H9 (cell line): ENCODE measurements around the gene HHAT. TPM values are rescaled to one million over a fixed set of nuclear protein-coding genes. Genes with fewer than 3 reads are reported as not detected.
"Not testable (repeated sequence)": the region's sequence is repeated elsewhere in the genome, so short reads cannot be mapped to it uniquely, and the experiment has no call there.

Experiments
- DNase-seq: peaks from one replicate; pipeline ENCODE4 v3.0.0-alpha.2; 2017
- H2AFZ ChIP-seq: one replicate; pipeline ENCODE4 v1.6.1; 2013; ENCODE audit warnings: mild to moderate bottlenecking, low read length, control low read depth, moderate library complexity
- H2AK5ac ChIP-seq: 2 replicates; pipeline ENCODE4 v1.6.1; 2013; ENCODE audit warnings: low read length, control low read depth, mixed read lengths; ENCODE audit not compliant: insufficient read length
- H2BK120ac ChIP-seq: one replicate; pipeline ENCODE4 v1.6.1; 2013; ENCODE audit warnings: low read depth, mild to moderate bottlenecking, low read length, control low read depth, inconsistent platforms; ENCODE audit not compliant: poor library complexity, severe bottlenecking
- H2BK12ac ChIP-seq: 2 replicates; pipeline ENCODE4 v1.6.1; 2013; ENCODE audit warnings: low read length, control low read depth, mixed read lengths, low read depth; ENCODE audit not compliant: insufficient read length
- H2BK15ac ChIP-seq: 2 replicates; pipeline ENCODE4 v1.6.1; 2013; ENCODE audit warnings: low read depth, low read length, control low read depth
- H2BK20ac ChIP-seq: one replicate; pipeline ENCODE4 v1.6.1; 2013; ENCODE audit warnings: low read depth, mild to moderate bottlenecking, low read length, control low read depth, inconsistent platforms; ENCODE audit not compliant: poor library complexity, severe bottlenecking
- H2BK5ac ChIP-seq: 2 replicates; pipeline ENCODE4 v1.6.1; 2013; ENCODE audit warnings: low read length, control low read depth, mixed read lengths; ENCODE audit not compliant: insufficient read length
- H3K14ac ChIP-seq: 2 replicates; pipeline ENCODE4 v1.6.1; 2013; ENCODE audit warnings: low read length, control low read depth; ENCODE audit not compliant: insufficient read depth
- H3K18ac ChIP-seq: 2 replicates; pipeline ENCODE4 v1.6.1; 2013; ENCODE audit warnings: low read depth, mild to moderate bottlenecking, mixed read lengths, low read length, control low read depth; ENCODE audit not compliant: insufficient read length
- H3K23ac ChIP-seq: 2 replicates; pipeline ENCODE4 v1.6.1; 2013; ENCODE audit warnings: low read length, control low read depth, mixed read lengths, low read depth; ENCODE audit not compliant: insufficient read length
- H3K23me2 ChIP-seq: 2 replicates; pipeline ENCODE4 v1.6.1; 2013; ENCODE audit warnings: low read depth, mild to moderate bottlenecking, mixed read lengths, low read length, control low read depth; ENCODE audit not compliant: insufficient read length, poor library complexity, severe bottlenecking
- H3K27ac ChIP-seq: 2 replicates; pipeline ENCODE4 v1.5.1; 2013; ENCODE audit warnings: low read length, control low read depth, mixed read lengths, low read depth; ENCODE audit not compliant: insufficient read length
- H3K27me3 ChIP-seq: 2 replicates; pipeline ENCODE4 v1.6.1; 2013; ENCODE audit warnings: low read length, control low read depth, inconsistent platforms; ENCODE audit not compliant: insufficient read depth
- H3K4ac ChIP-seq: 2 replicates; pipeline ENCODE4 v1.6.1; 2013; ENCODE audit warnings: low read depth, mild to moderate bottlenecking, control low read depth, inconsistent platforms, low read length, moderate library complexity
- H3K4me1 ChIP-seq: 2 replicates; pipeline ENCODE4 v1.6.1; 2013; ENCODE audit warnings: low read length, control low read depth, inconsistent platforms; ENCODE audit not compliant: insufficient read depth
- H3K4me2 ChIP-seq: 2 replicates; pipeline ENCODE4 v1.6.1; 2013; ENCODE audit warnings: low read length, control low read depth, mixed read lengths; ENCODE audit not compliant: insufficient read length, insufficient read depth
- H3K56ac ChIP-seq: 2 replicates; pipeline ENCODE4 v1.6.1; 2013; ENCODE audit warnings: low read depth, mild to moderate bottlenecking, mixed read lengths, low read length, control low read depth; ENCODE audit not compliant: insufficient read length
- H3K79me1 ChIP-seq: 2 replicates; pipeline ENCODE4 v1.6.1; 2013; ENCODE audit warnings: low read depth, mild to moderate bottlenecking, moderate library complexity, low read length, control low read depth, inconsistent platforms; ENCODE audit not compliant: insufficient read depth, poor library complexity, severe bottlenecking
- H3K79me2 ChIP-seq: 2 replicates; pipeline ENCODE4 v1.6.1; 2013; ENCODE audit warnings: low read length, control low read depth, inconsistent platforms; ENCODE audit not compliant: insufficient read depth
- H3K9ac ChIP-seq: 2 replicates; pipeline ENCODE4 v1.6.1; 2013; ENCODE audit warnings: low read length, control low read depth, mixed read lengths; ENCODE audit not compliant: insufficient read length; ENCODE audit errors: extremely low read depth
- H3K9me3 ChIP-seq: one replicate; pipeline ENCODE4 v1.6.1; 2013; ENCODE audit warnings: low read depth, low read length, inconsistent platforms; ENCODE audit not compliant: control insufficient read depth
- H3T11ph ChIP-seq: one replicate; pipeline ENCODE4 v1.6.1; 2013; ENCODE audit warnings: mild to moderate bottlenecking, low read length, control low read depth, inconsistent platforms
- H4K20me1 ChIP-seq: one replicate; pipeline ENCODE4 v1.6.1; 2013; ENCODE audit not compliant: control insufficient read depth, insufficient read length, insufficient read depth
- H4K5ac ChIP-seq: 2 replicates; pipeline ENCODE4 v1.6.1; 2013; ENCODE audit warnings: low read depth, mild to moderate bottlenecking, mixed read lengths, low read length, control low read depth; ENCODE audit not compliant: insufficient read length
- H4K8ac ChIP-seq: replicated peaks from 2 replicates; pipeline ENCODE4 v1.6.1; 2013; ENCODE audit warnings: low read length, control low read depth, mixed read lengths, low read depth; ENCODE audit not compliant: insufficient read length
- H4K91ac ChIP-seq: 2 replicates; pipeline ENCODE4 v1.6.1; 2013; ENCODE audit warnings: low read depth, mild to moderate bottlenecking, moderate library complexity, mixed read lengths, low read length, control low read depth; ENCODE audit not compliant: insufficient read length
- H3K27ac Mint-ChIP-seq, 3 experiments: 2 replicates in 2 of 3; 3 replicates in 1 of 3; pipeline ENCODE4 v1.8.0; 2020 to 2021; ENCODE audit warnings: mixed read lengths in 3 of 3, mild to moderate bottlenecking in 1 of 3, moderate library complexity in 1 of 3
- H3K27me3 Mint-ChIP-seq: 2 replicates; pipeline ENCODE4 v1.8.0; 2021; ENCODE audit warnings: low read depth, mild to moderate bottlenecking, moderate library complexity, mixed read lengths
- H3K36me3 Mint-ChIP-seq, 3 experiments: 2 replicates in 2 of 3; 3 replicates in 1 of 3; pipeline ENCODE4 v1.8.0; 2020 to 2021; ENCODE audit warnings: low read depth in 3 of 3, mixed read lengths in 3 of 3; ENCODE audit not compliant: insufficient read depth in 1 of 3
- H3K4me1 Mint-ChIP-seq, 2 experiments: 2 replicates each; pipeline ENCODE4 v1.8.0; 2020; ENCODE audit warnings: mixed read lengths in 2 of 2
- H3K4me3 Mint-ChIP-seq, 2 experiments: 2 replicates in 1 of 2; 3 replicates in 1 of 2; pipeline ENCODE4 v1.8.0; 2020 to 2021; ENCODE audit warnings: mild to moderate bottlenecking in 2 of 2, mixed read lengths in 2 of 2, moderate library complexity in 1 of 2
- H3K9me3 Mint-ChIP-seq, 2 experiments: 2 replicates in 1 of 2; 3 replicates in 1 of 2; pipeline ENCODE4 v1.8.0; 2020; ENCODE audit warnings: mild to moderate bottlenecking in 2 of 2, mixed read lengths in 2 of 2, moderate library complexity in 1 of 2
- WGBS: extraction: QIAGEN DNeasy Blood & Tissue Kit; methylation state at CpG from one replicate; pipeline ENCODE4 v1.1.7; 2013; ENCODE audit warnings: missing lambda C conversion rate, low lambda C conversion rate, mixed read lengths; ENCODE audit not compliant: insufficient read length; ENCODE audit errors: extremely low coverage; 5-methylcytosine and 5-hydroxymethylcytosine counted together
- total RNA-seq: library from RNA; stranded (reverse); gene quantifications from 2 replicates; pipeline ENCODE4 v1.2.1, GENCODE V29; 2021
- TF ChIP-seq, protein P1 (sequence below): fragments of 200-600 bp; sonication (generic); conservative IDR thresholded peaks from 3 replicates; pipeline ENCODE4 v1.8.0; 2021; ENCODE audit warnings: antibody characterized with exemption, mild to moderate bottlenecking

Gene HHAT
- total RNA-seq, 1 experiment from 2014 or later, result 0.48 TPM

DNA sequence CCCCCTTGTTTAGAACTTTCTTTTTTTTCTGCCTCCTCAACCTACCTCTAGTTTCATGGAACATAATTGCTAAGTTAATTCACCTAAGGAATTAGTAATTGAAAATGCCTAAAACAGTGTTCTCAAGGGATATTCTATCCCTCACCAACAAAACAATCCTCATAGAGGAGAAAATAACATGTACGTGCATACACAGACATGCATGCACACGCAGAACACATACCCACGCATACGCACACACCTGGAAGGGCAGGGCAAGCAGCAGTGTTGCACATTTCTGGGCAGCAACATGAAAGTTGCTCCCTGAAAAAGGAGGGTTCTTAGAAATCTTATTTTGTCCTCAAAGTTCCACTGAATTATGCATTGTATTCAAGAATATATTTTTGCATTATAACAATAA is 76.6 kb downstream of the HHAT start:
- H3K9me3 ChIP-seq, result no peaks in the 10 kb centered on the region
- no peak overlapping the region for H3K4ac ChIP-seq
- no peaks in the 10 kb centered on the region for H3K27me3 ChIP-seq
- no peaks in the 10 kb centered on the region for H3K79me2 ChIP-seq
- no peak overlapping the region for H3T11ph ChIP-seq
- H3K9ac ChIP-seq, result no peak overlapping the region
- no peaks in the 10 kb centered on the region for H3K9me3 Mint-ChIP-seq
- H3K36me3 Mint-ChIP-seq, result no peaks in the 10 kb centered on the region
- no peak overlapping the region for H4K8ac ChIP-seq
- no peak overlapping the region for H2BK20ac ChIP-seq
- no peak overlapping the region for H3K4me3 Mint-ChIP-seq
- H4K91ac ChIP-seq, result no peak overlapping the region
- H3K18ac ChIP-seq, result no peak overlapping the region
- H4K20me1 ChIP-seq, result no peaks in the 10 kb centered on the region
- no peak overlapping the region for H3K56ac ChIP-seq
- TF ChIP-seq, protein P1, sequence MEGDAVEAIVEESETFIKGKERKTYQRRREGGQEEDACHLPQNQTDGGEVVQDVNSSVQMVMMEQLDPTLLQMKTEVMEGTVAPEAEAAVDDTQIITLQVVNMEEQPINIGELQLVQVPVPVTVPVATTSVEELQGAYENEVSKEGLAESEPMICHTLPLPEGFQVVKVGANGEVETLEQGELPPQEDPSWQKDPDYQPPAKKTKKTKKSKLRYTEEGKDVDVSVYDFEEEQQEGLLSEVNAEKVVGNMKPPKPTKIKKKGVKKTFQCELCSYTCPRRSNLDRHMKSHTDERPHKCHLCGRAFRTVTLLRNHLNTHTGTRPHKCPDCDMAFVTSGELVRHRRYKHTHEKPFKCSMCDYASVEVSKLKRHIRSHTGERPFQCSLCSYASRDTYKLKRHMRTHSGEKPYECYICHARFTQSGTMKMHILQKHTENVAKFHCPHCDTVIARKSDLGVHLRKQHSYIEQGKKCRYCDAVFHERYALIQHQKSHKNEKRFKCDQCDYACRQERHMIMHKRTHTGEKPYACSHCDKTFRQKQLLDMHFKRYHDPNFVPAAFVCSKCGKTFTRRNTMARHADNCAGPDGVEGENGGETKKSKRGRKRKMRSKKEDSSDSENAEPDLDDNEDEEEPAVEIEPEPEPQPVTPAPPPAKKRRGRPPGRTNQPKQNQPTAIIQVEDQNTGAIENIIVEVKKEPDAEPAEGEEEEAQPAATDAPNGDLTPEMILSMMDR, result no peak
- H3K27me3 Mint-ChIP-seq, result peaks cover 3% of the 10 kb centered on the region
- no peak overlapping the region for H2AK5ac ChIP-seq
- H2BK120ac ChIP-seq, result no peak overlapping the region
- H3K4me2 ChIP-seq, result no peak overlapping the region
- H3K27ac Mint-ChIP-seq, result 0 out of 7 replicates have a peak overlapping the region, but pooled peaks of 1 of the 3 experiments have one; percentile 2
- H2BK5ac ChIP-seq, result no peak overlapping the region
- no CpG with 5 or more reads among the region's 4 CpGs for WGBS
- H2AFZ ChIP-seq, result no peak overlapping the region
- peaks cover 2% of the 10 kb centered on the region; the same call in 1 of the 2 replicates for H3K4me1 ChIP-seq
- no peak overlapping the region for H2BK15ac ChIP-seq
- H3K79me1 ChIP-seq, result no peaks in the 10 kb centered on the region
- no peak overlapping the region for H3K23ac ChIP-seq
- no peak overlapping the region for H3K14ac ChIP-seq
- peaks cover 20 to 24% of the 10 kb centered on the region in 2 experiments for H3K4me1 Mint-ChIP-seq
- H4K5ac ChIP-seq, result no peak overlapping the region
- no peak for DNase-seq
- no peaks in the 10 kb centered on the region for H3K23me2 ChIP-seq
- H2BK12ac ChIP-seq, result no peak overlapping the region
- no peak overlapping the region for H3K27ac ChIP-seq

DNA sequence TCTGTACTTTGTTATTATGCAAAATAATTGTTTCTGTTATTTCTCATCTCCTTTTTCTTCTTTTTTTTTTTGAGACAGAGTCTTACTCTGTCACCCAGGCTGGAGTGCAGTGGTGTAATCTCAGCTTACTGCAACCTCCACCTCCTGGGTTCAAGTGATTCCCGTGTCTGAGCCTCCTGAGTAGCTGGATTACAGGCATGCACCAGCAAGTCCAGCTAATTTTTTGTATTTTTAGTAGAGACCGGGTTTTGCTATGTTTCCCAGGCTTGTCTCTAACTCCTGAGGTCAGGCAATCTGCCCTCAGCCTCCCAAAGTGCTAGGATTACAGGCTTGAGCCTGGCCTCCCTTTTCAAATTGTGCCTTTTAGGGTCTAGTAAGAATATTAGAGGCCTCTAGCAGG is 77.6 kb downstream of the HHAT start:
- H3K9me3 ChIP-seq, H4K91ac ChIP-seq, H2BK120ac ChIP-seq, H2BK5ac ChIP-seq, H2AFZ ChIP-seq, H3K36me3 Mint-ChIP-seq, H4K5ac ChIP-seq, H3K9ac ChIP-seq, H4K20me1 ChIP-seq, H3K27ac Mint-ChIP-seq, H2BK15ac ChIP-seq, H3K9me3 Mint-ChIP-seq, H3K23me2 ChIP-seq, H3K79me1 ChIP-seq, H3K56ac ChIP-seq, H3K4ac ChIP-seq, H3K4me2 ChIP-seq, H3K23ac ChIP-seq, H2BK20ac ChIP-seq, H3K27ac ChIP-seq, H4K8ac ChIP-seq, H3K4me1 ChIP-seq, H3K27me3 Mint-ChIP-seq, H3K14ac ChIP-seq, H3T11ph ChIP-seq, H3K4me3 Mint-ChIP-seq, H2BK12ac ChIP-seq, H2AK5ac ChIP-seq, H3K18ac ChIP-seq, DNase-seq, H3K27me3 ChIP-seq, H3K79me2 ChIP-seq: not testable (repeated sequence)
- no CpG with 5 or more reads among the region's 2 CpGs for WGBS
- H3K4me1 Mint-ChIP-seq, result peaks cover 15 to 19% of the 10 kb centered on the region in 2 experiments
